Activated CD4-positive, alpha-beta T cell treated with anti-CD3 and anti-CD28 coated beads, Interleukin-2, amount 10 ng/mL, durations not matched to agents 24 days and 14 days (primary cell): Measurements from ENCODE around the gene SH3RF2. TPM values are rescaled to one million over a fixed set of nuclear protein-coding genes. Genes with fewer than 3 reads are reported as not detected.
"Not testable (repeated sequence)": the region's sequence is repeated elsewhere in the genome, so short reads cannot be mapped to it uniquely, and the experiment has no call there.

Source experiments
- DNase-seq: peaks from one replicate; pipeline ENCODE4 v3.0.0; 2022
- H3K27ac Mint-ChIP-seq: one replicate; pipeline ENCODE4 v1.8.0; 2022; ENCODE audit warnings: mild to moderate bottlenecking, mixed read lengths
- H3K27me3 Mint-ChIP-seq: one replicate; pipeline ENCODE4 v1.8.0; 2022; ENCODE audit warnings: mixed read lengths
- H3K36me3 Mint-ChIP-seq: one replicate; pipeline ENCODE4 v1.8.0; 2022; ENCODE audit warnings: low read depth, mild to moderate bottlenecking, mixed read lengths
- H3K4me1 Mint-ChIP-seq: one replicate; pipeline ENCODE4 v1.8.0; 2021; ENCODE audit warnings: mixed read lengths
- H3K4me3 Mint-ChIP-seq: one replicate; pipeline ENCODE4 v1.8.0; 2022; ENCODE audit warnings: mild to moderate bottlenecking, moderate library complexity, mixed read lengths
- H3K9me3 Mint-ChIP-seq: one replicate; pipeline ENCODE4 v1.8.0; 2021; ENCODE audit warnings: mixed read lengths
- intact Hi-C: fragments of 100-400 bp; cut with micrococcal nuclease; formaldehyde crosslinking; loops from one replicate; pipeline ENCODE4 v1.15.1; 2023
- total RNA-seq: library from RNA; stranded (reverse); gene quantifications from 2 replicates; pipeline ENCODE4 v1.2.3, GENCODE V29; 2022

SH3RF2 gene
- total RNA-seq, 1 donor from 2014 or later, result 0.02 TPM

DNA sequence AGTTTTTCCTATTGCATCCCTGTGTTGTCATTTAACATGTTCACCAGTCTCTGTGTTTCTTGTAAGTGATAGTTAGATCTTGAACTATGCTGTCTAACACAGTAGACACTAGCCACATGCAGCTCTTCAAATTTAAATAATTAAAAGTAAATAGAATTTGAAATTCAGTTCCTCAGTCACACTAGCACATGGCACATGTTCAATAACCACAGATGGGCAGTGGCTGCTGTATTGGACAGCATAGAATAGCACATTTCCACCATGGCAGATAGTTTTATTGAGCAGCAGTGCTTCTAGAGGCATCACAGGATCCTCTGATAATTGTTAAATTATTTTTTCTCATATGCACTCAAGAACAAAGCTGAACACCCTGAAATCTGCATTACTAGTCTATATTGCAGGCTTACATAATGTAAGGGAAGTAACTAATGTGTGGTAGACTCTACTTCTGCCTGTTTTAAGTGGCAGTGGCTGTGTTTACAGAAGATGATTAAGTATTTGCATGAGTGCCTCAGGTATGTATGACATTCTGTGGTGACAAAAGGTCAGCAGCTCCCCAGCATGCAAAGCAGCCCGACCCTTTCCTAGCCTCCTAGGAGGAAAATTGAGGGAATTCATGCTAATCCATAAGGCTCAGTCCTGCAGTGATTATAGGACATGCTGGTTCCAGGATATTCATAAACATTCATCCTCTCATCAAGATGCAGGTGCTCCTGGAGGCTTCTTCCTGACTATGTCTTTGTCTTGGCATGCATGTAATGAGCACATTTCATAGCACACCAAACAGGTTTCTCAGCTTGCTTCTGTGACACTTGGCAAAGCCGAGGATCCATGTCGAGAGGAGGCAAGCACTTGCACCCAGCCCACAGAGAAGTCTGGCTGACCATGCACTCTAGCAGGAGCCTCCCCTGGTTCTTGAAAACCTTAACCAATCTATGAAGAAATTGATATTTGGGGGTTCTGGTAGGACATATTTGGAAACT lies 45.5 kb downstream of the SH3RF2 start:
- no peaks in the 10 kb centered on the region for H3K9me3 Mint-ChIP-seq
- H3K4me1 Mint-ChIP-seq, result no peaks in the 10 kb centered on the region
- intact Hi-C loops, result no loop called here
- DNase-seq, result no peak
- peaks cover 2% of the 10 kb centered on the region for H3K27me3 Mint-ChIP-seq
- H3K4me3 Mint-ChIP-seq, result no peak overlapping the region
- H3K36me3 Mint-ChIP-seq, result no peaks in the 10 kb centered on the region
- no peak overlapping the region for H3K27ac Mint-ChIP-seq

DNA sequence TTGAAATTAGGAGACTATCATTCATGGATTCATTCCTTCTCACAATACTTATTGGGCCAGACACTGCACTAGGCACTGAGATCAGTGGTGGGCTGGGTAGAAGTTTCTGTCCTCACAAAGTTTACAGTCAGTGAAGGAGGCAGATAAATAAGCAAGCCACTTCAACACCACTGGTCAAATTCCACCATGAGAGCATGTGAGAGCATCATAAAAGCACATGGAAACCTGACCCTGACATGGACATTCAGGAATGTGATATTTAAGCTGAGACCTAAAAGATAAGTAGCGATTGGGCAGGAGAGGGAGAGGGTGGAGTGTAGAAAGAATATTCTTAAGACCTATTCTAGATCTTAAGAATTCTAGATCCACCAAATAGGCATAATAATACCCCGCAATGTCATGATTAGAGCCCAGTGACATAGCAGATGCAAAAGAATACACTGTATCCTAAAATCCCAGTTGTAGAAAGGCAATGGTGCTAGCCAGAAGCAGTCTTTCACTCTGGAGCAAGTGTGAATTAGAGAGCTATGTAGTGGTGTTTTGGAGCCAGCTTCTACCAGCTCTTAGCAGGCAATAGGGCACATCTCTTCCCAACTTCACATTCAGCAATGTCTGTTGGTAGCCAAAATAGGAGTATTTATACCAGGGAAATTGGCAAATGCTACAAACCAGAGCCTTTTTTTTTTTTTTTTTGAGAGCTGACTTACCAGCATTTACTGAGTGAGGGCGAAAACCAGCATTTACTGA lies 46.4 kb downstream of the SH3RF2 start:
- no peak overlapping the region for H3K4me3 Mint-ChIP-seq
- no peaks in the 10 kb centered on the region for H3K9me3 Mint-ChIP-seq
- peaks cover 2% of the 10 kb centered on the region for H3K27me3 Mint-ChIP-seq
- DNase-seq, result no peak
- H3K4me1 Mint-ChIP-seq, result no peaks in the 10 kb centered on the region
- H3K36me3 Mint-ChIP-seq, result no peaks in the 10 kb centered on the region
- intact Hi-C loops, result no loop called here
- H3K27ac Mint-ChIP-seq, result no peak overlapping the region

DNA sequence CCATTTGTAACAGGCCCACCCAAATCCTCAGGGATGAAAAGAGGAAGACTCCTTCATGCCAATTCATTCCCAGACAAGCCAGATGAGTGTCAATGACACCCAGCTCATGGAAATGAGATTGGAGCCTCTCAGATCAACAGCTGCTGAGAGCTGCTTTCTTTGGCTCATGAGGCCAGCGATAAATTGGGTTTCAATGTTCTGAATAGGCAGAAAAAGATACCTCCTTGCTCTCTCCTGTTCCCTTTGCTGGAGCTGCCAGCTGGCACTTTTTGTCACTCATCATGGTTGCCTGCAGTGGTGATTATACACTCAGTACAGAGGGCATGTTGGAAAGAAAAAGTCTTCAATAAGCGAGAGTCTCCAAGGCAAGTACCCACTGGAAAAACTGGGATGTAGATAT lies 47.1 kb downstream of the SH3RF2 start:
- DNase-seq, result no peak
- Mint-ChIP-seq H3K4me3 (no peak overlapping the region), H3K4me1 (no peaks in the 10 kb centered on the region), H3K9me3 (no peaks in the 10 kb centered on the region), H3K27ac (no peak overlapping the region), H3K36me3 (no peaks in the 10 kb centered on the region), H3K27me3 (peaks cover 2% of the 10 kb centered on the region)
- intact Hi-C loops, result no loop called here

DNA sequence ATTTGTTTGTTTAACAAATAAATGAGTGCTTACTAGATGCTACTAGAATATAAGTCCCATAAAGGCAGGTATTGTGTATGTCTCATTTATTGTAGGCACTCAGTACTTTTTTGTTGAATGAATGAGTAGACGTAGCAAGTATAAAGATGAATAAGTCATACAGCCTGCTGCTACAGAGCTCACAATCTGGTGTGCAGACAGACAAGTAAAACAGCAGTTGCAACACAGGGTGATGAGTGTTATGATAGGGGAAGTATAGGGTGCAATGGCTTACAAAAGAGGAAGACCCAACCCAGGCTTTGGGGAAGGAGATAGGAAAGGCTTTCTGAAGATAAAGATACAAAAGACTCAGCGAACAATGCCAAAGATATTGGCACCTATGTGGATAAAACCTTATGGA lies 47.7 kb downstream of the SH3RF2 start:
- intact Hi-C loops, result no loop called here
- Mint-ChIP-seq H3K9me3 (no peaks in the 10 kb centered on the region), H3K27ac (no peak overlapping the region), H3K4me3 (no peak overlapping the region), H3K36me3 (no peaks in the 10 kb centered on the region), H3K4me1 (no peaks in the 10 kb centered on the region), H3K27me3 (peaks cover 2% of the 10 kb centered on the region)
- no peak for DNase-seq

DNA sequence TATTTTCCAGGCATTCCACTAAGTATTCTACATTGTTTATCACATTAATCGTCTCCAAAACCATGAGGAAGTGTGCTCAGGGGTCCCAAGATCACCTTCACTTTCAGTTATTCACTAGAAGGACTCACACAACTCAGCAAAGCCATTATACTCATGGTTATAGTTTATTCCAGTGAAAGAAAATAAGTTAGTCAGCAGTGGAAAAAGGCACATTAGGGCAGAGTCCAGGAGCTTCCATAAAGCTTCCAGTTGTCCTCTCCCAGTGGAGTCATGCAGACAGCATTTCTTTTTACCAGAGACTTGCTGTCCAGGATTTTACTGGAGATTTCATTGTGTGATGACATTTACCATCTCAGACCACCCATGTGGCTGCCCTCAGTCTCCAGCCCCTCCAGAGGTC lies 51.5 kb downstream of the SH3RF2 start:
- Mint-ChIP-seq H3K27ac (no peak overlapping the region), H3K27me3 (no peaks in the 10 kb centered on the region), H3K36me3 (no peaks in the 10 kb centered on the region), H3K9me3 (peaks cover 5% of the 10 kb centered on the region), H3K4me1 (no peaks in the 10 kb centered on the region), H3K4me3 (no peak overlapping the region)
- intact Hi-C loops, result no loop called here
- DNase-seq, result no peak

DNA sequence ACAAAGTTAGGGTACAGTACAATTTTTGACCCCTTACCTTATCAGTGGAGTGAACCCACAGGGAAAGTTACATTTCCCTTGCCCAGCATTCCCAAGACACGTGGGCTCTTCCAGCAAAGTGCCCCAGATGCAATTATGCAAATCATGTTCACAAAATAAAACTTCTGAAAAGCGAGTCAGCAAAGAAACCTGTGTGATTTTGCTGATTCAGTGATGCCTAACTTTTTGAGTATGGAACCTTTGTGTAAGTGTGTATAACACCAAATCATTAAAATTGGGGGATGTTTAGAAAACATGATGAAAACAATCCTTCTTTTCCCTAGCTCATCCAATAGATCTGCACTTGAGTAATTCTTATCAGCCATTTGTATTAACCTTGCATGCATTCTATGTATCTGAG lies 52.6 kb downstream of the SH3RF2 start:
- H3K27ac Mint-ChIP-seq, result no peak overlapping the region
- H3K4me3 Mint-ChIP-seq, result no peak overlapping the region
- intact Hi-C loops, result no loop called here
- DNase-seq, result no peak
- H3K36me3 Mint-ChIP-seq, result no peaks in the 10 kb centered on the region
- peaks cover 7% of the 10 kb centered on the region for H3K9me3 Mint-ChIP-seq
- no peaks in the 10 kb centered on the region for H3K27me3 Mint-ChIP-seq
- H3K4me1 Mint-ChIP-seq, result no peaks in the 10 kb centered on the region

DNA sequence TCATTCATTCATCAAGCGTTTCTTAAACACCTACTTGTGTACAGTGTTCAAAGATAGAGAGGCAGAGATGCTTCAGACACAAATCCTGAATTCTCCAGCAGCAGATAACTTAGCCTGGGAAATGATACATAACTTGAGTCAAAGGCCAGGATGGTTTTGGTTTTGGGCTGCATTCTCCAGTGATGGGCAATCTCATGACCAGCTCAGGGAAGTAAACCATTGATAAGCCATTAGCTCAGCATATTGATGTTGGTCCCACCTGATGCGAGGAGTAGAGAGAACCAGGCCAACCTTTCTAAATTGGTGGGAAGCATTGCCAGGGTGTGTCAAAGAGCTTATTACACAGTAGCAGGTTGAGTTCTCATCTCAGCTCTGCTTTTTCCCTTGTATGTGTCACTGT lies 53.0 kb downstream of the SH3RF2 start:
- DNase-seq, result no peak
- Mint-ChIP-seq H3K4me1 (no peaks in the 10 kb centered on the region), H3K9me3 (peaks cover 12% of the 10 kb centered on the region), H3K27me3 (no peaks in the 10 kb centered on the region), H3K27ac (no peak overlapping the region), H3K4me3 (no peak overlapping the region), H3K36me3 (no peaks in the 10 kb centered on the region)
- intact Hi-C loops, result no loop called here

DNA sequence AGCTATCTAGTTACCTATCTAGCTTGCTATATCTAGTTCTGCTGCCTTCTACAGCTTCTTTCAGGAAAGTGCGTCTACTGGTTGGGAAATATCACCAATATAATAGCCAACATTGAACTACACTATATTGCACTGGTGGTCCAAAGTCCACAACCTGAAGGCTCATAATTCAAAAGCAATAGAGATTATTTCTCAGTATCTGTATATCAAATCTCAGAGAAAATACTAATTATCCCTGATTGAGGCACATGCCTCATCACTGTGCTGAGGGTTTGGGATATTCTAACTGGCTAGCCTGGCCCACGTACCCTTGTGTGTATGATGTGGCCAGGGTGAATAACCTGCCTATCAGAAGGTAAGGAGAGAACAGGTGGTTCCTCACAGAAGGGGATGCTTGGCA lies 53.8 kb downstream of the SH3RF2 start:
- intact Hi-C loops, result no loop called here
- Mint-ChIP-seq H3K4me1 (no peaks in the 10 kb centered on the region), H3K27me3 (no peaks in the 10 kb centered on the region), H3K36me3 (no peaks in the 10 kb centered on the region), H3K4me3 (no peak overlapping the region), H3K27ac (no peak overlapping the region), H3K9me3 (peaks cover 12% of the 10 kb centered on the region)
- DNase-seq, result no peak

DNA sequence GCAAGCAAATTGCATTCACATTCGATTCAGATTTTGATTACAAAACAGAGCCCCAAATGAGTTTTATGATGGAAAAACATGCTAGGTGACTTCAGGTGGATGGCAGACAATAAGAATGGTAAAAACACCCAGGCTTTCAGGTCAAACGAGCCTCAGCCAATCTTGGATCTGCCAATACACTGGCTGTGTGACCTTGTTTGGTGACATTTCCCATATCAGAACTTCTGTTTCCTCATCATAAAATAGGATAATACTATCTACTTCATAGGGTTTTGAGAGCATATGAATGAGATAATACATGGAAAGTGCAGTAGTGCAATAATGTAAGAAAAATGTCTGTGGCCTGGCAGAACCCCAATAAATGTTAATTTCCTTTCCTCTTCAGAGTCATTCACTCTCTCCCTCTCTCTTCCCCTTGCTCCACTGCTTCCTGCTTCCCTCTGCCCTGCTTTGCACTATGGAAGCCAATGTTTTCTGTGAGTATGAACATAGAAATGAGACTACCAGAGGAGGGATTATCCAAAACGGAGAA lies 54.7 kb downstream of the SH3RF2 start:
- H3K4me3 Mint-ChIP-seq, result no peak overlapping the region
- no peak overlapping the region for H3K27ac Mint-ChIP-seq
- DNase-seq, result no peak
- no peaks in the 10 kb centered on the region for H3K27me3 Mint-ChIP-seq
- no peaks in the 10 kb centered on the region for H3K36me3 Mint-ChIP-seq
- intact Hi-C loops, result no loop called here
- no peaks in the 10 kb centered on the region for H3K4me1 Mint-ChIP-seq
- peaks cover 12% of the 10 kb centered on the region for H3K9me3 Mint-ChIP-seq

DNA sequence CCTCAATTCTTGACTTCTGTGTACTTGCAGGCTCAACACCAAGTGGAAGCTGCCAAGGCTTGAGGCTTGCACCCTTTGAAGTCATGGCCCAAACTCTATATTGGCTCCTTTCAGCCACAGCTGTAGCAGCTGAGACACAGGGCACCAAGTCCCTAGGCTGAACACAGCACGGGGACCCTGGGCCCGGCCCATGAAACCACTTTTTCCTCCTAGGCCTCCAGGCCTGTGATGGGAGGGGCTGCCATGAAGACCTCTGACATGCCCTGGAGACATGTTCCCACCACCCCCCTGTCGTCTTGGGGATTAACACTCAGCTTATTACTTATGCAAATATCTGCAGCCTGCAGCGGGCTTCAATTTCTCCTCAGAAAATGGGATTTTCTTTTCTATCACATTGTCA lies 57.2 kb downstream of the SH3RF2 start:
- H3K27me3 Mint-ChIP-seq, H3K36me3 Mint-ChIP-seq, H3K4me3 Mint-ChIP-seq, H3K27ac Mint-ChIP-seq, H3K4me1 Mint-ChIP-seq, intact Hi-C loops, DNase-seq: not testable (repeated sequence)
- H3K9me3 Mint-ChIP-seq, result peaks cover 12% of the 10 kb centered on the region

DNA sequence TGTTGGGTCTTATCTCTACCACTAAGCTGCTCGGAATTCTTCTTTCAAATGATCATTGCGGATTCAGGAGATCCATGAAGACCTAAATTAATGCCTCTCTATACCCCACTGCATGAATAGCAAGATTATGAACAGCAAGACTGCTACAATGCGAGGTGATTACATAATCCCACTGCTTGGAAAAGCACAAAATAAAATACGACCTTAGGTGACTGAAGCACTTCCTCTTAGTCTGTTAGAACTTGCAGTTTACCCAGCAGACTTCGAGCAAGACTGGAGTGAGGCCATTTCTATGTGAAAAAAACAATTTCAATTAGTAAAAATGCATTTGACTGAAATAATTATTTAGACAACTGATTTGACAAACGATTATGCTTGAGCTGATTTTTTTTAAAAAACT lies 59.8 kb downstream of the SH3RF2 start:
- intact Hi-C loops, result no loop called here
- H3K9me3 Mint-ChIP-seq, result peaks cover 12% of the 10 kb centered on the region
- H3K4me3 Mint-ChIP-seq, result no peak overlapping the region
- no peaks in the 10 kb centered on the region for H3K36me3 Mint-ChIP-seq
- H3K27me3 Mint-ChIP-seq, result no peaks in the 10 kb centered on the region
- no peak for DNase-seq
- H3K27ac Mint-ChIP-seq, result no peak overlapping the region
- no peaks in the 10 kb centered on the region for H3K4me1 Mint-ChIP-seq

DNA sequence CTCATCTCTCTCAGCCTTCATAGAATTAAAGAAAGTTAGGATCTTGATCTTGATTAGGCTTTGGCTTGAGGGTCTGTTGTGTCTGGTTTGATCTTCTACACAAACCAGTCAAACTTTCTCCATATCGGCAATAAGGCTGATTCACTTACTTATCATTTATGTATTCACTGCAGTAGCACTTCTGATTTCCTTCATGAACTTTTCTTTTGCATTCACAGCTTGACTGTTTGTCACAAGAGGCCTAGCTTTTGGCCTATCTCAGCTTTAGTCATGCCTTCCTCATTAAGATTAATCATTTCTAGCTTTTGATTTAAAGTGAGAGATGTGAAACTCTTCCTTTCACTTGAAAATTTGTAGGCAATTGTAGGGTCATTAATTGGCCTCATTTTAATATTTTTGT lies 62.8 kb downstream of the SH3RF2 start:
- no peak overlapping the region for H3K4me3 Mint-ChIP-seq
- no peak for DNase-seq
- no peaks in the 10 kb centered on the region for H3K4me1 Mint-ChIP-seq
- peaks cover 2% of the 10 kb centered on the region for H3K9me3 Mint-ChIP-seq
- H3K36me3 Mint-ChIP-seq, result no peaks in the 10 kb centered on the region
- H3K27me3 Mint-ChIP-seq, result no peaks in the 10 kb centered on the region
- no peak overlapping the region for H3K27ac Mint-ChIP-seq
- intact Hi-C loops, result no loop called here

DNA sequence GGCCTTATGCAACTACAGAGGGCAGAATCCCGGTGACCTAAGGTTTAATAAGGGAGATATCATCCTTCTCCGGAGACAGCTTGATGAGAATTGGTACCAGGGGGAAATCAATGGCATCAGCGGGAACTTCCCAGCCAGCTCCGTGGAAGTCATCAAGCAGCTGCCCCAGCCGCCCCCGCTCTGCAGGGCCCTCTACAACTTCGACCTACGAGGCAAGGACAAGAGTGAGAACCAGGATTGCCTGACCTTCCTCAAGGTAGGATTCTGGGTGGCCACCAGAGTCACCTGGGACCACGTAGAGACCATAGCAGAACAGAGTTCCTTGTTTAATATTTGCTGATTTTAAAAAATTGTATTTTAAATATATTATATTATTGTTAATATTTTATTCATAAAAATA lies 63.7 kb downstream of the SH3RF2 start:
- intact Hi-C loops, result no loop called here
- H3K4me3 Mint-ChIP-seq, result no peak overlapping the region
- no peak overlapping the region for H3K27ac Mint-ChIP-seq
- H3K9me3 Mint-ChIP-seq, result no peaks in the 10 kb centered on the region
- no peaks in the 10 kb centered on the region for H3K27me3 Mint-ChIP-seq
- DNase-seq, result no peak
- H3K4me1 Mint-ChIP-seq, result no peaks in the 10 kb centered on the region
- H3K36me3 Mint-ChIP-seq, result no peaks in the 10 kb centered on the region

DNA sequence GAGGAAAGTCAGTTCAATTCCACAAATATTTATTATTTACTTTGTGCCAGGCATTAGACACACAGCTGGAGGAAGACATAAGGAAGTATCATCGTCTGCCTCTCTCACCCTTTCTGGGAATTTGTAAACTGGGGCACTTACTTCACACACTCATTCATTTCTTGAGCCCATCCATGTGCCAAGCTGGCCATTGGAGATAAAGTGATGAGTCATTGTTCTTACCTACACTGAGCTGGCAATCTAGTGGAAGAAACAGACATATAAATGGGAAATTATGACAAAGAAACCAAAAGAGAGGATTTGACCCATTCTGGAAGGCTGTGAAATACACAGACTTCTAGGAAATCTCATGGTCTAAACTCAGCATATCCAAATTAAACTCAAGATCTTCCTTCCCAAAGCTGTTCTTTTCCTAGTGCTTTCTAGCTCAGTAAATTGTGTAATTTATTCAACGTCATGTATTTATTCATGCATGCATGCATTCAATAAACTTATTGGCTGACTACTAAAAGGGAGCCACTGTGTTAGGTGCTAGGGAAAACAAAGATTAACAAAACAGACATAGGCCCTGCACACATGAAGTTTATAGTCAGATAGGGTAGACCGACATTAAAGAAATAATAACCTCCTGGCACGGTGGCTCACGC lies 65.3 kb downstream of the SH3RF2 start:
- Mint-ChIP-seq H3K4me1 (no peaks in the 10 kb centered on the region), H3K36me3 (no peaks in the 10 kb centered on the region), H3K4me3 (no peak overlapping the region), H3K27ac (no peak overlapping the region), H3K27me3 (peaks cover 3% of the 10 kb centered on the region), H3K9me3 (no peaks in the 10 kb centered on the region)
- intact Hi-C loops, result no loop called here
- no peak for DNase-seq
